GM21786 (cell line): ENCODE data around the gene PCDHA13.
"Not testable (repeated sequence)": the region's sequence is repeated elsewhere in the genome, so short reads cannot be mapped to it uniquely, and the experiment has no call there.

Experiments used
- ATAC-seq: cut with Tn5 transposase; IDR thresholded peaks from one replicate; pipeline ENCODE4 v1.9.1; 2021; ENCODE audit not compliant: unreplicated experiment

Gene PCDHA13

DNA sequence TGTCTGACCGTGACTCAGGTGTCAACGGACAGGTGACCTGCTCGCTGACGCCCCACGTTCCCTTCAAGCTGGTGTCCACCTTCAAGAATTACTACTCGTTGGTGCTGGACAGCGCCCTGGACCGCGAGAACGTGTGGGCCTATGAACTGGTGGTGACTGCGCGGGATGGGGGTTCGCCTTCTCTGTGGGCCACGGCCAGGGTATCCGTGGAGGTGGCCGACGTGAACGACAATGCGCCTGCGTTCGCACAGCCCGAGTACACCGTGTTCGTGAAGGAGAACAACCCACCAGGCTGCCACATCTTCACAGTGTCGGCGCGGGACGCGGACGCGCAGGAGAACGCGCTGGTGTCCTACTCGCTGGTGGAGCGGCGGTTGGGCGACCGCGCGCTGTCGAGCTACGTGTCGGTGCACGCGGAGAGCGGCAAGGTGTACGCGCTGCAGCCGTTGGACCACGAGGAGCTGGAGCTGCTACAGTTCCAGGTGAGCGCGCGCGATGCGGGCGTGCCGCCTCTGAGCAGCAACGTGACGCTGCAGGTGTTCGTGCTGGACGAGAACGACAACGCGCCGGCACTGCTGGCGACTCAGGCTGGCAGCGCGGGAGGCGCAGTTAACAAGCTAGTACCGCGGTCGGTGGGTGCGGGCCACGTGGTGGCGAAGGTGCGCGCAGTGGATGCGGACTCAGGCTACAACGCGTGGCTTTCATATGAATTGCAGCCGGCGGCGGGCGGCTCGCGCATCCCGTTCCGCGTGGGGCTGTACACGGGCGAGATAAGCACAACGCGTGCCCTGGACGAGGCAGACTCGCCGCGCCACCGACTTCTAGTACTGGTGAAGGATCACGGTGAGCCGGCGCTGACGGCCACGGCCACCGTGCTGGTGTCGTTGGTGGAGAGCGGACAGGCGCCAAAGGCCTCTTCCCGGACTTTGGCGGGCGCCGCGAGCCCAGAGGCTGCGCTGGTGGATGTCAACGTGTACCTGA is 11.4 kb upstream of the PCDHA13 start:
- no peak for ATAC-seq

DNA sequence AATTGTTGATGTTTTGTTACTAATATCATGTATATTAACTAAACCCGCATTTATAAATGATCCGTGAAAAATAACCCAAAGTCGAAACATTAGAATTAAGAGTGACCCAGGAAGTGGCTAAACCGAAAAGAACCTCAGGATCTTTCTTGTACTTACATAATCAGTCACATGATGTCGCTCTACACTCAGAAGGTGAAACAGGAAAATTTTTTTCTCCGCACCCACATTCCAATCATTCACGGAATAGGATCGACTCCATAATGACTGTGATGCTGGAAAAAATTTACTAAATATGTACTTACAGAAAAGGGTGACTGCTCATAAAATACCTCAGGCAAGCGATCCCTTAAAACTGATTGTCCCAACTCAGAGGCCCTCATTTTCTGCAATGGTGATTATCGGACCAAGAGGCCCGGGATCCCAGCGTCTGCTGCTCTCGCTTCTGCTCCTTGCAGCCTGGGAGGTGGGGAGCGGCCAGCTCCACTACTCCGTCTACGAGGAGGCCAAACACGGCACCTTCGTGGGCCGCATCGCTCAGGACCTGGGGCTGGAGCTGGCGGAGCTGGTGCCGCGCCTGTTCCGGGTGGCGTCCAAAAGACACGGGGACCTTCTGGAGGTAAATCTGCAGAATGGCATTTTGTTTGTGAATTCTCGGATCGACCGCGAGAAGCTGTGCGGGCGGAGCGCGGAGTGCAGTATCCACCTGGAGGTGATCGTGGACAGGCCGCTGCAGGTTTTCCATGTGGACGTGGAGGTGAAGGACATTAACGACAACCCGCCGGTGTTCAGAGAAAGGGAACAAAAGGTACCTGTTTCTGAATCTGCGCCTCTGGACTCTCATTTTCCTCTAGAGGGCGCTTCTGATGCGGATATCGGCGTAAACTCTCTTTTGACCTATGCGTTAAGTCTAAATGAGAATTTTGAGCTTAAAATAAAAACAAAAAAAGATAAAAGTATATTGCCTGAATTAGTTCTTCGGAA is 6.5 kb upstream of the PCDHA13 start, which contains the start of gene PCDHA12:
Gene PCDHA12 (plus strand): TSS at position 224 of the 981 bp plus-strand sequence. CDS start 165 bp downstream, at position 389.
- ATAC-seq: no peak

DNA sequence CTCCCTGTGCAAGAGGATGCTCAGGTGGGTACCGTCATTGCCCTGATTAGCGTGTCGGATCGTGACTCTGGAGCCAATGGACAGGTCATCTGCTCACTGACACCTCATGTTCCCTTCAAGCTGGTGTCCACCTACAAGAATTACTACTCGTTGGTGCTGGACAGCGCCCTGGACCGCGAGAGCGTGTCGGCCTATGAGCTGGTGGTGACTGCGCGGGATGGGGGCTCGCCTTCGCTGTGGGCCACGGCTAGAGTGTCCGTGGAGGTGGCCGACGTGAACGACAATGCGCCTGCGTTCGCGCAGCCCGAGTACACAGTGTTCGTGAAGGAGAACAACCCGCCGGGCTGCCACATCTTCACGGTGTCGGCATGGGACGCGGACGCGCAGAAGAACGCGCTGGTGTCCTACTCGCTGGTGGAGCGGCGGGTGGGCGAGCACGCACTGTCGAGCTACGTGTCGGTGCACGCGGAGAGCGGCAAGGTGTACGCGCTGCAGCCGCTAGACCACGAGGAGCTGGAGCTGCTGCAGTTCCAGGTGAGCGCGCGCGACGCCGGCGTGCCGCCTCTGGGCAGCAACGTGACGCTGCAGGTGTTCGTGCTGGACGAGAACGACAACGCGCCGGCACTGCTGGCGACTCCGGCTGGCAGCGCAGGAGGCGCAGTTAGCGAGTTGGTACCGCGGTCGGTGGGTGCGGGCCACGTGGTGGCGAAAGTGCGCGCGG is 5.2 kb upstream of the PCDHA13 start:
- not testable (repeated sequence) for ATAC-seq

DNA sequence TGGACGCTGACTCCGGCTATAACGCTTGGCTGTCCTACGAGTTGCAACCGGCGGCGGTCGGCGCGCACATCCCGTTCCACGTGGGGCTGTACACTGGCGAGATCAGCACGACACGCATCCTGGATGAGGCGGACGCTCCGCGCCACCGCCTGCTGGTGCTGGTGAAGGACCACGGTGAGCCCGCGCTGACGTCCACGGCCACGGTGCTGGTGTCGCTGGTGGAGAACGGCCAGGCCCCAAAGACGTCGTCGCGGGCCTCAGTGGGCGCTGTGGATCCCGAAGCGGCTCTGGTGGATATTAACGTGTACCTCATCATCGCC is 4.7 kb upstream of the PCDHA13 start:
- no peak for ATAC-seq

DNA sequence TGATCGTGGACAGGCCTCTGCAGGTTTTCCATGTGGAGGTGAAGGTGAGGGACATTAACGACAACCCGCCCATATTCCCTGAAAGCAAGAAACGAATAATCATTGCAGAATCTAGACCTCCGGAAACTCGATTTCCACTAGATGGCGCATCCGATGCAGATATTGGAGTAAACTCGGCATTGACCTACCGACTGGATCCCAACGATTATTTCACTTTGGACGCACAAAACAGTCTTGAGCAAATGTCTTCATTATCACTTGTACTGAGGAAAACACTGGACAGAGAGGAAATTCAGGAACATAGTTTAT is 621 bp downstream of the PCDHA13 start:
- no peak for ATAC-seq

DNA sequence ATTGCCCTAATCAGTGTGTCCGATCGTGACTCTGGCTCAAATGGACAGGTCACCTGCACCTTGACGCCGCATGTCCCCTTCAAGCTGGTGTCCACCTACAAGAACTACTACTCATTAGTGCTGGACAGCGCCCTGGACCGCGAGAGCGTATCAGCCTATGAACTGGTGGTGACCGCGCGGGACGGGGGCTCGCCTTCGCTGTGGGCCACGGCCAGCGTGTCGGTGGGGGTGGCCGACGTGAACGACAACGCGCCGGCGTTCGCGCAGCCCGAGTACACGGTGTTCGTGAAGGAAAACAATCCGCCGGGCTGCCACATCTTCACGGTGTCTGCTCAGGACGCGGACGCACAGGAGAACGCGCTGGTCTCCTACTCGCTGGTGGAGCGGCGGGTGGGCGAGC is 1.4 kb downstream of the PCDHA13 start:
- no peak for ATAC-seq

DNA sequence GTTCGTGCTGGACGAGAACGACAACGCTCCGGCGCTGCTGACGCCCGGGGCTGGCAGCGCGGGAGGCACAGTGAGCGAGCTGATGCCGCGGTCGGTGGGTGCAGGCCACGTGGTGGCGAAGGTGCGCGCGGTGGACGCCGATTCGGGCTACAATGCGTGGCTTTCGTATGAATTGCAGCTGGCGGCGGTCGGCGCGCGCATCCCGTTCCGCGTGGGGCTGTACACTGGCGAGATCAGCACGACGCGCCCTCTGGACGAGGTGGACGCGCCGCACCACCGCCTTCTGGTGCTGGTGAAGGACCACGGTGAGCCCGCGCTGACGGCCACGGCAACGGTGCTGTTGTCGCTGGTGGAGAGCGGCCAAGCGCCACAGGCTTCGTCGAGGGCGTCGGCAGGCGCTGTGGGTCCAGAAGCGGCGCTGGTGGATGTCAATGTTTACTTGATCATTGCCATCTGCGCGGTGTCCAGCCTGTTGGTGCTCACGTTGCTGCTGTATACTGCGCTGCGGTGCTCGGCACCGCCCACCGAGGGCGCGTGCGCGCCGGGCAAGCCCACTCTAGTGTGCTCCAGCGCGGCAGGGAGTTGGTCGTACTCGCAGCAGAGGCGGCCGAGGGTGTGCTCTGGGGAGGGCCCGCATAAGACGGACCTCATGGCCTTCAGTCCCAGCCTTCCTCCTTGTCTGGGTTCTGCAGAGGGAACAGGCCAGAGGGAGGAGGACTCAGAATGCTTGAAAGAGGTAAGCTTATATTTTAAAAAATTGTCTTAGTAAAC is 2.2 kb downstream of the PCDHA13 start:
- no peak for ATAC-seq

DNA sequence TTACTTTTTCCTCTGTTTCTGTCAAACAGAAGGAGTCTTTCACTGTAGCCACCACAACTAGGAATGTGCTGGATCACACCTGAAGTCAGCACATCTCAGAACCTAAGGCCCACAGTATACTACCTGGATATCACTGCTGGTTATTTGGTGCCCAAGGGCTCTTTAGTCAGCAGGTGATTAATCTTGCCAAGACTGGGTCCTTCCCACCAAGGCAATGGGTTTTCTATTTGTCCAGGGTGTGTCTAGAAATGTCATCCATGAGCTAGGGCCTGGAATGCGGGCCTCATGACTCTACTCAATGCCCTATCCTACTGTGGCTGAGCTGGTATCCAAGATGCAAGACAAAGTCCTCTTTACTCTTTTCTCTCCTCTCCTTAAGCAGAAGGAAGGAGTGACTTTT is 34.4 kb downstream of the PCDHA13 start:
- ATAC-seq: no peak

DNA sequence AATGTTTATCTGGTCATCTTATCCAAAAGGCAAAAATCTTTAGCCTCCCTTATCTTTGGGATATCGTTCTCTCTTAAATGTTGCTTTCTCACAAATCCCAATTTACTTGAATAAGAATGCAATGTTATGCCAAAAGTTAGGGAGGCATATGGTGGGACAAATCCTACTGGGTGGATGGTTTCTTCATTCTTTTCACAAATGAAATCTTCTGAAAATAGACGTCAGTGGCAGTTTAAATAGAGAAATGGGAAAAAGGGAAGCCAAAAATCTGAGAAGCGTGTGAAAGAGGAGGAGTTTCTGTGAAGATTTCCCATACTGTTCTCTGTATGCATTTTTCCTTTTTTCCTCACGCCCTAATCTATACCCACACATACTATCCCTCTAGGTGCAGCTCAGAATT is 41.7 kb downstream of the PCDHA13 start:
- ATAC-seq: no peak

DNA sequence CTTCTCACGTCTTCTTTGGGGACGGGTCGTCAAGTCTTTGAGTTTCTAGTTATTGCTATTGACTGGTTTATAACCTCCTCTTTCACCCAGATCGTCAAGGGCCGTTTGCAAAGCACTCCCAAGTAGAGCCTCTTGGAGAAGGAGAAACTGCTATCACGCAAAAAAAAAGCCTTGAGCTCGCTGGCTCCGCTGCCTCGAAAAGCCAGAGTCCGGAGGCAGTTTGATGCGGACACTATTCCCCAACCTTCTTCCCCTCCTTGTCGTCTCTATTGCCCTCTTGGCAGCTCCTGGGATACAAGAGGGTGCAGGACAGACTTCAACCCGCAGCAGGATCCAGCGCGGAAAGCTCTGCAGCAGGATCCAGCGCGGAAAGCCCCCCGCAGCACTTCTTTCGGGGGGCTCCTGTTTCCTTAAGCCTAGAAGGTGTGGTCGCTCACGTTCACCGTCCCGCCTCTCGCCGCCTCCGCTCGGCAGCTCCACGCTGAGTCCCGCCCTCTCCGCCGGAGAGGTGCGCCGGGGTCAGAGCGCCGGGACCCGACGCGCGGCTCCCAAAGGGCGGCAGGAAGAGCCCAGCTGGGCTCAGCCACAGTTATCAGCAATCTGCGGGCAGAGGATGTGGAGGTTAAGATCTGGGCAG is 44.0 kb downstream of the PCDHA13 start, which contains the start of gene PCDHAC1:
Gene PCDHAC1 (plus strand): TSS at position 494 of the 637 bp plus-strand sequence. CDS start 594 bp downstream, outside the sequence.
- ATAC-seq: no peak

DNA sequence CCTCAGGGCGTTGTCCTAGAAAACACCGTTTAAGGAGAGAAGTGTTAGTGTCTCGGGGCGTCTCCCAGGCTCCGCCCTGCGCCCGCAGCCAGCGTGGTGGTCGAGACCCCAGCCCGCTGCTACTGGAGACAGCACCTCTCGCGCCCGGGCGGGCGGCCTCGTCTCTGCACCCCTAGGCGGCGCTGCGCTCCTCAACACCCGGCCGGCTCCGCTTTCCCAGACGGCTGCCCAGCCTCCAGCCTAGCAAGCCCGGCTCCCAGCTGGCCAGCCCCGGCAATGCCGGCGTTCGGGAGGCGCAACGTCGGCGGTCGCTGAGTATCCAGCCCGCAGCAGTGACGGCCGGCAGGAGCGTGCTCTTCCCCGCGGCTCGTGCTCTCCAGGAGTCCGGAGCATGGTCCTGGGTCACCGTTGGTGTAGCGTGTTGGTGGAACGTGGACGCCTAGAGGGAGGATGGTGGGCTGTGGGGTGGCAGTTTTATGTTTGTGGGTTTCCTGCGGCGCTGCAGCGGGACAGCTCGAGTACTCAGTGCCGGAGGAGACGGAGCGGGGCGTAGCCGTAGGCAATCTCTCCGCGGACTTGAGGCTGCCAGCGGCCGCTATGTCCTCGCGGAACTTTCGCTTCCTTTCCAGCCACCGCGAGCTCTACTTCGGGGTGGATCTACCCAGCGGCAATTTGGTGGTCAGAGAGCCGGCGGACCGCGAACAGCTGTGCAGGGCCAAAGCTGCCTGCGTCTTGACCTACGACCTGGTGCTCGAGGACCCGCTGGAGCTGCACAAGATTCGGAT is 44.7 kb downstream of the PCDHA13 start:
- no peak for ATAC-seq

DNA sequence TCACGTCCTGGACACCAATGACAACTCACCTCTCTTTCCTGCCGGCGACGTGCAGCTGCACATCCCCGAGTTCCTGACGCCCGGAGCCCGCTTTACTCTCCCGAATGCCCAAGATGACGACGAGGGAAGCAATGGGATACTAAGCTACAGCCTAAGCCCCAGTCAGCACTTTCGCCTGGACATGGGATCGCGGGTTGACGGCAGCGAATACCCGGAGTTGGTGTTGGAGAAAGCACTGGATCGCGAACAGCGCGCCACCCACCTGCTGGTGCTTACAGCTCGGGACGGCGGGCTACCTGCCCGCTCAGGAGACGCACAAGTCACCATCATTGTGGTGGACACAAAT is 45.3 kb downstream of the PCDHA13 start:
- ATAC-seq: no peak
